HG03378 (cell line): Measurements from ENCODE around the gene LRRC46.

Source experiments
- ATAC-seq: cut with Tn5 transposase; IDR thresholded peaks from one replicate; pipeline ENCODE4 v1.9.1; 2021; ENCODE audit warnings: mild to moderate bottlenecking, moderate library complexity; ENCODE audit not compliant: unreplicated experiment

LRRC46 gene

DNA sequence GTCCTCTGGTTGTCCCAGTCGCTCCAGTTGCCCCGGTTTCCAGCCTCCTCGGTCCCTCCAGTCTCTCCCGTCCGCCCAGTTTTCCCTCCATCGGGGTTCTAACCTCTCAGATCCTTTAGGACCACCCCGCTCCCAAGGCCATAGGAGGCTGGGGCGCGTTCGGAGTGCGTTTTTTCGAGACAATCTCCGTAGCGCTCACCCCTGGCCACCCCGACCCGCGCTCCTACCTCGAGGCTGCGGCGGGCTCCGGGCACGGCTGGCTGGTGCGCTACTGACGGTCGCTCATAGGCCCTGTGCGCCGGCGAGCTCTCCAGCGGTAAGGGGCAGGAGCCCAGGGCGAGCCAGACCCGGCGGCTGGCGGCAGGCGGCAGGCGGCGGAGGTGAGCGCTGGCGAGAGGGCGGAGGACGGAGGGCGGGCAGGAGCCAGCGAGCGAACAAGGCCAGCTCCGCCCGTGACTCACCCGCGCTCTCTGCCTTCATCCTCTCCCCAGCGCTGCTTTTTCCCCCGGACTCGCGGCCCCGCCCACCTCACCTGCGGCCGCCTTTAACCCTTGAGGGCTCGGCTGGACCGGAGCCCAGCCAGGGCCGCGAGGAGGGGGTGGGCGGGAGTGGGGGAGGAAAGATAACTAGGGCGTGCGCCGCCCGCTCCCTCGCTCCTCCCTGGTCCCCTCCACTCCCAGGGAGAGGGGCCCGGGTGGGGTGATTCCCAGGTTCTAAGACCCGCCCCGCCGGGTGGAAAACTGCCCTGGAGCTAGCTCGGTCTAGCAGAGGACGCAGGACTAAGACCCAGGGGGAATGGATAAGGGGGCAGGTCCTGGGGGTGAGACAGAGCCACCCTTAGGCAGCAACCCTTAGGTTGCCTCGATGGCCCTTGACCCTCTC lies 19.5 kb downstream of the LRRC46 start, which contains the start of gene SP6:
Gene SP6, minus strand, starts transcription at position 472 of the 882 bp plus-strand sequence. CDS start 2,734 bp downstream, outside the sequence.
- no peak for ATAC-seq

DNA sequence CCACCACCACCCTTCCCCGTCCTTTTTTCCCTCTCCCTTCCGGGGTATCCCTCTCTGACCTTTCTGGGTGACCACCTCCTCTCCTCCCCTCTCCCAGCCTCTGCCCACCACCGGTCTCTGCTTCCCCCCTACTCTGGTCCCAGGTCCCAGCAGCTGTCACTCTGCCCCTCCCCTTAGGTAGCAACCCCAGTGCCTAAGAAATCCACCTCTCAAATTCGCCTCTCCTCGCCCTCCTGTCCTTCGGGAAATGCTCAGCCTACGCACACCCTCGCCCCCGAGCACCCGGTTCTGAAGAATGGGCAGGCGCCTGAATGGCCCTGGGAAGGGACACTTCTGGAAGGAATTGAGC lies 20.3 kb downstream of the LRRC46 start:
- no peak for ATAC-seq

DNA sequence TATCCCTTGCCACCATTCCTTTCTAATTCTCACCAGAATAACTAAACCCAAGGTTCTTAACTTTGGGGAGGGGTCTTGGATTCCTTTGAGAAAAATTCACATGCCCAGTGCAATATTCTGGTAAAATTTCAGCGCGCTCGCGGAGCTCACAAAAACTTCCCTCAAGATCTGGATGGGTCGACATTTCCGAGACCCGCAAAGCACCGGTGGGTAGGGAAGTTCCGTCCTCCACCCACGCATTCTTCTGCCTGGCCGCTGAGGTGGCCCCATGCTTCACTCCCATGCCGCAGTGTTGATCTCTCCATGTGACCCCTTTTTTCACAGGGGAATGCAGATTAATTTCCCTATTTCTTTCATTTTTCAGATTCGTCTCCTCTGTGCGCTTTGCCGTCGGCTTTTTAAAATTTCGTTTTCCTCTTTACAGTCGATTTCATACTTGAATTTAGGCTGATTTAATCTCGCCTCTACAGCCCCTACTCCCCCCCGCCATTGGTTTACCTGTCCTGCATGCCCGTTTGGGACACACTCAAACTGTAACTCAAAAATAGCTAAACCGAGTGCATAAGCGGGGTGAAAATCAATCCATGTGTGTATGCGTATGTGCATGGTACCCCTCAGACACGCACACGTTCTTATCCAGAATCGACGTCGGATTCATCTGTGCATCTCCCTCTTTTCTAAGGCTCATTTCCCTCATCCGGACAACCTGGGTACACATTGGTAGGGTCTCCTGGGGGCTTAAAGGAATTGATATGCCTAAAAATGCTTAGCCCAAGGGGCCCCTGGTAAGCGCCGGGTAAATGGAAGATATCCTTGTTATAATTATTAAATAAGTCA lies 20.9 kb downstream of the LRRC46 start:
- ATAC-seq = no peak

DNA sequence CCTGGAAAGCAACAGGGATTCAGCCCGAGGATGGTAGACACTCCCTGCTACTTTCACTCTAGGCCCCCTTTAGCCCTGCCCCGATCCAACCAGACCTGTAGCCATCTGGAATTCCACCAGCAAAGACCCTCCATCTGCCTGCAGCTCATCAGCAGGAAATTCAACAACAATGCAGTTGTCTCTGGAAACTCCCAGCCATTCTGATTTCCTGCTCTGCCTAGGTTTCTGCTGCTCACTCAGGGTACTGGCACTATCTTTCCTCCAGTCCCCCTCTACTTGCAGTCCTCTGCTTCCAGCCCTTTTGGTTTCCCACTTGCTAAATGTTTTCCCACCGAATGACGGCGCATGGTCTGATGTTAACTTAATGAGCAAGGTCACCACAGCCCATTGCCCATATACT lies 22.1 kb downstream of the LRRC46 start:
- ATAC-seq = no peak

DNA sequence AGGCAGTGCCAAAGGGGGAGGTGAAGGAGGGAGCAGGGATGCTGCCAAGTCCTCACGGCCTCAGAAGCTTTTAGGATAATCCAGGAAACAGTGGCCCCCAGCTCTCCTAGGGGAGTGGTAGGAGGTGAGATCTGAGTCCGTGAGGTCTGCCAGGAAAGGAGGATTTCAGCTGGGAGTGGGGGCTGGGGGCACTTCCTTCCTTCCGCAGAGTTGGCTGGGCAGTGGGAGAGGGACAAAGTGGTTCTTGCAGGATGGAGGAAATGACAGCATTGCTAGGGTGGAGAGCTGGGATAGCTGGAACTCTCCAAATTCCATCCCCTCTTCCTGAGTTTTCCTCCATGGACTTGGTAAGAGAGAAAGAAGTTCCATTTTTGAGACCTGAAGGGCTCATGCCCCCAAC lies 24.3 kb downstream of the LRRC46 start:
- no peak for ATAC-seq

DNA sequence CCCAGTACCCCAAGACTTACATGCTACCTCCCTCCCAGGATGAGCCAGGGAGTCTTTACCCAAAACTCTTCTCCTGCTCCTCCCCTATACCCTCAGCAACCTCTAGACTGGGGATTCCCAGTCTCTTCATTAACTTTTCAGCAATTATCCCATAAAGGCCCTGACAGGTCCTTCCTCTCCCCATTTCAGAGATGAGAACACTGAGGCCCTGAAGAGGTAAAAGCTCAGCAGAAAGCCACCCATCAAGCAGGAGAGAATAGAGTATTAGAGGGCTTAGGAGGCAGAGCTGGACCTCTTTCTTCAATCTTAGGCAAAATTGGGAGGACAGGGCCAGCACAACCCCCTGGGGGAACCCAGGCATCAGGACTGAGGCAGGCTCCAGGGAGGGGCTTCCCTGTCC lies 25.4 kb downstream of the LRRC46 start:
- no peak for ATAC-seq

DNA sequence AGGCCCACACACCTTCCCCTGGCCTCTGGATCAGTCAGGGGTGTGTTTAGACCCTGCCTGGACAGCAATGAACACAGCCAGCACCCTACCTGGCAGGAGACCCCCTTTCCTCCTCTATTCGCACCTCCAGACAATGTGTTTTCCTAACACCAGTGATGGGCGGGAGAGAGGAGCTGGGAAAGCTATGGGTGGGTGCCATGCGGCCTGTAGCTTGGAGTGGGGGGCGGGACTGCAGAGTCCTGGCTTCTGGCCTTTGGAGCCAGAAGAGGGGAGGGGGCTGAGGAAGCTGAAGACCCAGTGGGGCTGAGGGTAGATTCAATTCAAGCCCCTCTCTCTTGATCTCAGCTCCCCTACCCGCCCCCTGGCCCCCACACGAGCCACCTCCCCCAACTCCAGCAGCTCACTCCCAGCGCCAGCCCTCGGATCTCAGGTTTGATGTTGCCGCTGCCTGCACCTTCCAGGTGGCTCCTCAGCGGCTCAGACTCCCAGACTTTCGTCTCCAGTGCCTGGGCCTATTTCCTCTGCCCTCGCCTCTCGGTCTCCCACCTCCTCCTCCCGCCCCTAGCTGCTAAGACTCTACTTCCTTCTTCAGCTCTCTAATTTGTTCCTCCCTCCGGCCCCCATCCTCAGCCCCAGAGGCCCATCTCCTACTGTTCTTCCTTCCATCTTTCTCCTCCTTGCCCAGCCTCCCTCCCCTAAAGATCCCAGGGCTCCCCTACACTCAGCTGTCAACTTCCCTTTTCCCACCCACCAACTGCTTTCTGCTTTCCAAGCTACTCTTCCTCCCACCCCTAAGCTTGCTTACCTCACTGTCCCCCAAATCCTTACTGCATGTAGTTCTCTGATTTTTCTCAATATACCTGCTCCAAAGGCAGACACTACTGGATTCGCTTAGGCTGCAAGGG lies 26.3 kb downstream of the LRRC46 start:
- no peak for ATAC-seq

DNA sequence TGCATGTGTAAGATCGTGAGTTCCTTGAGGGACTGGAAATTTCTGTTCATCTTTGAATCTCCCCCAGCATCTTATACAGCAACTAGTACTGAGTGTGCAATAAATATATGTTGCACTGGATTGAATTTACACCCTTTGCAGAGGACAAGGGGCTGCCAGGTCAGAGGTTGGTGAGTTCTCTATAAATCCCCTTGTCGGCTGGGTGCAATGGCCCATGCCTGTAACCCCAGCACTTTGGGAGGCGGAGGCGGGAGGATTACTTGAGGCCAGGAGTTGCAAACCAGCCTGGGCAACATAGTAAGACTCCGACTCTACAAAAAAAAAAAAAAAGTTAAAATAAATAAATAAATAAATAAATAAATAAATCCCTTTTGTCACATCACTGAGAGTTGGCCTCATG lies 28.9 kb downstream of the LRRC46 start:
- ATAC-seq = no peak

DNA sequence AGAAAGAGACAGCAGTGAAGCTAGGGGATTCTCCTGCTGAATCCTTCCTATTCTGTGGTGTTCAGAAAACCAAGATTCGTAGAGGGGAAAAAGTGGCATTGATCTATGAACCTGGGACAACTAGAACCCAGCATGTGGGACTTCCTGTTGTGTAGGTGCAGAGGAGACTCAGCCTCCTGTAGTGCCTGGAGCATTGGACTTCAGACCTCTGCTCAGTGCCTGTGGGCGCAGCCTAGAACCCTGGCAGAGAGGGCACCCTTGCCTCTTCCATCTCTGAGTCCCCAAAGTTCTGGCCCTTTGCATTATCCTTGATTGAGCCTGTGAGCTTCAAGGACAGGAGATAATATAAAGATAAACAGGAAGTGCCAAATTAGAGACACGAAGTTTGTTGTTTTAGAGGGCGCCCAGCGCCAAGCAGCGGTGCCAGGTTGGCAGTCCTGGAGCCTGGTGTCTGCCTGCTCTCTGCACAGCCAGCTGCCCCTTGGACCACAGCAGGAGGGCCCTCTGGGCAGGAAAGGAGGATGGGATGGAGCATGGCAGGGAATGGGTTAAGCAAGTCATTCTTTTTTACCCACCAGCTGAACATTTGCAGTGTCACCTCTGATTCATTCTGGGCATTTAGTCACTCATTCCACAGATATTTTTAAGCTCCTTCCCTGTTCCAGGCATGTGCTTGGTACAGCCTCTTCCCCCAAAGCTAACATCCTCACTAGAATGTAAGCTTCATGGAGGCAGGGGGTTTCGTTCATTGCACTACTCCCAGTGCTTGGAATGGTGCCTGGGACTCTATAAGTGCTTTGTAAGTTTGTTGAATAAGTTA lies 31.4 kb downstream of the LRRC46 start:
- no peak for ATAC-seq

DNA sequence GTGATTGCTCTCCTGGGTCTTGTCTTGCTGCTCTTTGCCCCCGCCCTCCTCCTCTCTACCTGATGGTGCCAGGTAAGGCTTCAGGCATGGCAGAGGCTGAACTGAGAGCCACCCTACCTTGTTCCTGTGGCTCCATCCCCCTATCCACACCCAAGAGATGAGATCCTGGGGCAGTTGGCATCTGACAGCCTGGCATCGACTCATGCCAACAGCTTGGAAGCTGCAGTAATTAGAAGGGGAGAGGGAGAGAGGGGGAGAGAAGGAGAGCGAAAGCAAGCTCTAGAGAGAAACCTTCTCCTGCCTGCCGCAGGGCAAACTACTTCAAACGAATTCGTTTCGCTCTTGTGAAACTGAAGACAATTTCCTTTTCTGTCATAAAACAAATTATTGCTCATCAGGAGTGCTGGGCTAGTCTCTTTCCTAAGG lies 33.3 kb downstream of the LRRC46 start:
- no peak for ATAC-seq

DNA sequence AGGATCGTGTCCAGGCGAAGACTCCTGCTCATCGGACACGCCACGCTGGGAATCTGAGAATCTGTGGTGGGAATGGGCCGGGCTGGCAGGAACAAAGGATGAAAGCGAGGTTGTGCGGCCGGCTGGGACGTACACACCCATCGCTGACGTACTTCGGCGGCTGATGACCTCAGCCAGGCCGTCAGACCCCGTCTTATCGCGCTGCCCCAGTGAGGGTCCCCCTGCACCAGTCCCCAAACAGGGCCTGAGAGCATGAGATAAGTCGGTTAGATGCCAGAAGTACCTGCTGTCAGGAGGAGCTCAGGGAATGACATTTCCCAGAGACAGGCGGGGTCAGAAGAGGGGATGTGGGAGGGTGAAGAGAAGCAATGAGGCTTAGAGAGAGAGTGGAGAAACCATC lies 35.5 kb downstream of the LRRC46 start:
- ATAC-seq = no peak

DNA sequence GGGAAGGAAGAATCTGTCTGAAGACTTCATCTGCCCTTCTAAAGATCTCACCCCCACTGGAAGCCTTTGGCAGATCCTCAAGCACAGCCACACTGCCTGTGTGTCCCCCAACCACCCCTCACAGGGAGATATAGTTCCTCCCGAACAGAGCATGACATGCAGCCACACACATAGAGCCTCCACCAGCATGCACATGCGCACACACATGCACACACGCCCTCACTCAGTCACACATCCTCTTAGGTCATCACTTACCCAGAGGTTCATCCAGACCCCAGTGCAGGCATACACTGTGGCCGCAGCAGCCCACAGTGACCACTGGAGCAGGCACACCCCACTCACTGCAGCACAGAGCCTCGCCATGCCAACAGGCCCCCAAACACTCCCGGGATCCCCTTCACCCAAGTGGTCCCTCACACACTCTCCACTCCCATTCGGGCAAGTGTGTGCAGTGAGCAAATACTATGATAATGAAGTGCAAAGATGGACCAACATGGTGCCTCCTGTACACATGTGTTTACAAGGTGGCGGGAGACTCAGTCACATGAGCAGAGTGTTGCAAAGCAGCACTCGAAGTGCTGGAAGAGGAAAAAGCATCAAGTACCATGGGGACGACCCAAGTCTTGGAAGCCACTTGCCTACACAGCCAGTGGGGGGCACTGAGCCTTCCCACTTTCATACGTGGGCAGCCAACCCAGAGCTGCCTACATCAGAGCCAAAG lies 36.5 kb downstream of the LRRC46 start:
- no peak for ATAC-seq

DNA sequence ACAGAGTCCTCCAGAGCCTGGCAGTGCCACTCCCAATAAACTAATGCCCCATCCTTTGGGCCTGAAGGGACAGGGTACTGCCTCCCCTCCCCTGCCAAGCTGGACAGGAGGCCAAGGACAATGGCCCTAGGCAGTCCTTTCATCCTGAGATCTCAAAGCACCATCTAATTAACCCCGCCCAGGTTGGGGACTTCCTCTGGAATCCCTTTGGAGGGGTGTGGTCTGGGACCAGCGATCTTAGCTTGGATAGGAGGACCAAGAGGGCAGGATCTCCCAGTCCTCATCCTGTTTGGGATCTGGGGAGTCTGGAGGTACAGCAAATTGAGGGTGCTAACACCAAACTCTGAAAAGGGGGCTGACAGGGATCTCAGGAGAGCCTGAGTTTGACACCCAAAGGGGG lies 37.6 kb downstream of the LRRC46 start:
- ATAC-seq = no peak

DNA sequence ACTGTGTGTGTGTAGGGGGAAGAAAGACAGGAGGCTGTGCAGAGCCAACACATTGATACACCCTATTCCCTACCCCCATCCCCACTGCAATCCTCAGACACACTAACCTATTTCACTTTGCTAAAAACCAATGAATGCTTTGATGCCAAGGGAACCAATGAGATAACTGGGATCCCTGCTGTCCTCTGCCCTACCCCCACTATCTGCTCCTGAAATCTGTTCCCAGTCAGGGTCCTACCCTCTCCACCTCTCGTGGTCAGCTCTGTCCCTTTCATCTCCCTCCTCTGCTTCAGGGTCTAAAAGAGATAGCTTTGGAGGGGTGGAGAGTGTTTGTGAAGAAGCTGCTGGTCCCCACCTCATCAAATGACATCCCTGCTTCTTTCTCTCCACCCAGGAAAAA lies 38.6 kb downstream of the LRRC46 start:
- ATAC-seq = no peak

DNA sequence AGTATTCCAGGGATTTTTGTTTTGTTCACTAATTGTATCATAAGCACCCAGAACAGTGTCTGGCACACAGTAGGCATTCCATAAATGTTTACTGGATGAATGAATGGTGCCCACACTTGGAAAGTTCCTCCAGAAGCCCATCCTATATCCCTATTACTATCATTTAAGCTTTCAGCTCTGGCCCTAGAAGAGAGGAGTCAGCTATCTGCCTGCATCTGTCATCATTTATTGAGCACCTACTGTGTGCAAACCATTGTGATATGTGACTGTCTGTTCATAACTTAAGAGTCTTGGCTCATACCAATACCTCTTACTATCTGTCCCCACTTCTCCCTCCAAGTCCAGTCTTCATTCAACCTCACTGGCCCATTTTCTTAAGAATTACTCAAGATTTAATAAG lies 39.6 kb downstream of the LRRC46 start:
- no peak for ATAC-seq

DNA sequence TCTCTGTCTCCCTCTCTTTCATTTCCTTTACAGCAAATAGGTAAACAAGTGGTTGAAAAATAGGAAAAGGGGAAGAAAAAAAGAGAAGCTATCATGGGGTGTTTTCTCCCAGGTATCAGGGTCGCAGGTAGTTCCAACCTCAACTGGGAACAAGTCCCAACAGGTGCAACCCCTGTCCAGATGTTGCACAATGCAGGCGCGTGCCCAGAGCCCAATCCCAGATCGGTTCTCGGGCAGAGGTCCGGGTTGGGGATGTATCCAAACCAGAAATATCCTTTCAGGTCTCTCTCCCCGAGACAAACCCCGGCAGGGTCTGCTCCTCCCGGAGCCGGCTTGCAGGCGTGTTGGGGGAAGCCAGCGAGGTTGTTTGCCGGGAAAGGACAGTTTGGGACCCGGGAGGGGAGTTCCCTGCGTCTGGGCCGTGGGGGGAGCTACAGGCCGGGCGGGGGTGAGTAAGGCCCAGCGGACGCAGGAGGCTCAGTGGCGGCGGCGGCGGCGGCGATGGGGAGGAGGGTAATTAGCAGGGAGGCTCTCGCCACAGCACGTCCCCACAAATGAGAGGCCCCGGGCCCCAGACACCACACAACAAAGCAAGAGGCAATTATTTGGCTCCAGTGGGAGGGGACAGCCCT lies 40.7 kb downstream of the LRRC46 start:
- no peak for ATAC-seq

DNA sequence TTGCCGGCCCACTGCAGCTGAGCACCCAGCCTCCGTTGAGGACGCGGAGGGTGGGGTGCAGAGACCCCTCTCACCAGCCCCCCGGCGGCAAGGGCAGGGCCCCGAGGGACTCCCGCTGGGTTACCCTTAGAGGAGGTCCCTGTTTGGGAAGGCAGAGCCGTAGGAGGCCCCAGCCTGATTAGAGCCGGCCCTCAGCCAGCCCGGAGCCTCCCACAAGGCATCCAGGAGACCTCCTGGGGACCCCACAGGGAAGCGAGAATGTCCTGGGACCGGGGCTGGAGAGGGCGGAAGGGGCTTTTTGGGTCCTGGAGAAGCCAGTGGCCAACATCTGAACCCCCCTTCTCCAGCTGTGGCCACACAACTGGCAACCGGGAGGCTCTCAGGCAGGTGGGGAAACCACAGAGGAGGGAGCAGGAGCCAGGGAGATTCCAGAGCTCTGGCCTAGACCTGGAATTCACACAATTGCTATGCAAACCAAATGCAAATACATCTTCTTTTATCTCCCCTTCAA lies 41.2 kb downstream of the LRRC46 start:
- ATAC-seq = no peak

DNA sequence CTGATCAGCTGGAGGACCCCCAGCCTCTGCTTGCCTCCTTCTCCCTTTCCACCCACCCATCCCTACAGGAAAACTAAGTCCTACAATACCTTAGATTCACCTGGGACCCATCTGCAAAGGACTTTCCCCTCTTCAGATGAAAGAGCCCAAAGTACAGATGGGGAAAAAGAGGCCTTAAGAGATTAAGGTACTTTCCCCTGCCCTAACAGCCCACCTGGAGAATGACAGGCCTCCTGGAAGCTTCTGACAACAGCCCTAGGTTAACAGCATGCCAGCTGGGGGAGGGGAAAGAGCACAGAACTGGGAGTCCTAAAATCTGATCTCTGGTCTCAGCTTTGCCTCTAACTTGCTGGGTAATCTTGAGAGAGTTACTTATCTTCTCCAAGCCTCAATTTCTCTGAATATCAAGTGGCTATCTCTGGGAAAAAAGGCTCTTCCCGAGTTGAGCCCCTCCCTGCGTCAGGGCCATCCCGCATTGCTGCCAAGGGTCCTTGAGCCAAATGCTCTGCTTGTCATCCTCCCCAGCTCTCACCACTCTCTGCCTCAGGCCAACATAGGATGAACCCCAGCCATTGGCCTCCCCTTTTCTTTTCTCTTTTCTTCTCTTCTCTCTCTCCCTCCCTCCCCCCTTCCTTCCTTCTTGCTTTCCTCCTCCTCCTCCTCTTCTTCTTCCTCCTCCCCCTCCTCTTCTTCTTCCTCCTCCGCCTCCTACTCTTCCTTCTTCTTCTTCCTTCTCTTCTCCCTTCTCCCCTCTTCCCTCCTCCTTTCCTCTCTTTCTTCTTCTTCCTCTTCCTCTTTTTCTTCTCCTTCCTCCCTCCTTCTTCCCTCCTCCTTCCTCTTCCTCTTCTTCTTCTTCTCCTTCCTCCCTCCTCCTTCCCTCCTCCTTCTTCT lies 42.0 kb downstream of the LRRC46 start:
- ATAC-seq = no peak
